ENCODE measurements around the gene PKD2L1.

Gene PKD2L1

GRCh38 chr10:100318207-100318606, 11.8 kb downstream of the PKD2L1 start:
- no peak for DNase-seq (ENCODE audit: low spot score)
- ChIA-PET POLR2A (ENCODE audit: low non-redundant PET) (no interaction called here), CTCF (no interaction called here)
- no peak for TF ChIP-seq CTCF (conservative IDR thresholded peaks at IDR 0.05; ENCODE audit: low read depth)
- no peak overlapping the region for H3K27ac ChIP-seq

GRCh38 chr10:100315615-100316014, 14.4 kb downstream of the PKD2L1 start:
- ChIA-PET CTCF (interaction anchor here (0.6 kb wide), 1 partner anchor 830 kb away, joined by 3 read pairs; no protein-coding TSS in a partner anchor), POLR2A (ENCODE audit: low non-redundant PET) (no interaction called here)
- no peak overlapping the region for H3K27ac ChIP-seq
- TF ChIP-seq CTCF (conservative IDR thresholded peaks at IDR 0.05; ENCODE audit: low read depth) = no peak
- no peak for DNase-seq (ENCODE audit: low spot score)

GRCh38 chr10:100311298-100311697, 18.7 kb downstream of the PKD2L1 start:
- no peak for TF ChIP-seq CTCF (conservative IDR thresholded peaks at IDR 0.05; ENCODE audit: low read depth)
- H3K27ac ChIP-seq = no peak overlapping the region
- DNase-seq (ENCODE audit: low spot score) = no peak
- ChIA-PET CTCF (no interaction called here), POLR2A (ENCODE audit: low non-redundant PET) (no interaction called here)

GRCh38 chr10:100307684-100308083, 22.3 kb downstream of the PKD2L1 start:
- DNase-seq (ENCODE audit: low spot score) = no peak
- H3K27ac ChIP-seq = no peak overlapping the region
- no peak for TF ChIP-seq CTCF (conservative IDR thresholded peaks at IDR 0.05; ENCODE audit: low read depth)
- ChIA-PET CTCF (interaction anchor here (0.7 kb wide), 1 partner anchor 40 kb away, joined by 3 read pairs; the partner anchor contains the start of gene SCD), POLR2A (ENCODE audit: low non-redundant PET) (no interaction called here)

GRCh38 chr10:100306861-100307260, 23.2 kb downstream of the PKD2L1 start:
- no peak for DNase-seq (ENCODE audit: low spot score)
- no peak for TF ChIP-seq CTCF (conservative IDR thresholded peaks at IDR 0.05; ENCODE audit: low read depth)
- ChIA-PET POLR2A (ENCODE audit: low non-redundant PET) (no interaction called here), CTCF (no interaction called here)
- H3K27ac ChIP-seq = no peak overlapping the region

- POLR2A ChIA-PET (ENCODE audit: low non-redundant PET) = no interaction called here
- no peak for TF ChIP-seq CTCF (conservative IDR thresholded peaks at IDR 0.05; ENCODE audit: low read depth)
- H3K27ac ChIP-seq = no peak overlapping the region
- CTCF ChIA-PET = interaction anchor here (0.5 to 1.1 kb wide), 7 partner anchors 12 to 207 kb away, joined by 3 to 8 read pairs (median 3); no protein-coding TSS in a partner anchor
- DNase-seq (ENCODE audit: low spot score) = no peak
Observed at GRCh38 chr10:100304414-100304813, 25.6 kb downstream of the PKD2L1 start.

All from RWPE1 (cell line).